CD4-positive, alpha-beta T cell (primary cell): Measurements from ENCODE around the gene RMRP. TPM values are rescaled to one million over a fixed set of nuclear protein-coding genes. Genes with fewer than 3 reads are reported as not detected.

Experiments used
- ATAC-seq: fragments of 200-7000 bp; cut with Tn5 transposase; one replicate; pipeline ENCODE4 v1.10.0; 2022; ENCODE audit warnings: mild to moderate bottlenecking; ENCODE audit not compliant: poor library complexity
- CTCF ChIA-PET: fragments of 350-600 bp; sonication (Branson Sonifier 250); formaldehyde crosslinking; loops from one replicate; lab custom pipeline; 2021; ENCODE audit warnings: antibody characterized with exemption, inconsistent platforms; lab: Charles Lee
- POLR2A ChIA-PET: fragments of 350-600 bp; sonication (Branson Sonifier 250); formaldehyde crosslinking; loops from one replicate; lab custom pipeline; 2021; ENCODE audit warnings: antibody characterized with exemption, inconsistent platforms; lab: Charles Lee
- DNase-seq, 14 experiments: peaks; one replicate each; pipeline ENCODE4 v3.0.0-alpha.2; 2013 to 2020; ENCODE audit warnings: mixed read lengths in 2 of 14
- H3K27ac ChIP-seq, 2 donors: one replicate each; pipeline versions ENCODE4 v1.5.1 to v1.7.0; 2013; ENCODE audit warnings: low read length in 2 of 2, low read depth in 1 of 2, mild to moderate bottlenecking in 1 of 2
- H3K27me3 ChIP-seq, 2 experiments: 1 replicate in 1 of 2; 2 replicates in 1 of 2; pipeline versions ENCODE4 v1.6.1 to v1.7.0; 2013; ENCODE audit warnings: low read length in 2 of 2, control low read depth in 1 of 2, mild to moderate bottlenecking in 1 of 2, moderate library complexity in 1 of 2; ENCODE audit not compliant: insufficient read depth in 2 of 2, control insufficient read depth in 1 of 2
- H3K36me3 ChIP-seq: one replicate; pipeline ENCODE4 v1.6.1; 2013; ENCODE audit warnings: low read length, control low read depth; ENCODE audit not compliant: insufficient read depth
- H3K4me1 ChIP-seq: one replicate; pipeline ENCODE4 v1.6.1; 2013; ENCODE audit warnings: low read length, control low read depth; ENCODE audit not compliant: insufficient read depth
- H3K4me3 ChIP-seq: one replicate; pipeline ENCODE4 v1.5.1; 2013; ENCODE audit warnings: mild to moderate bottlenecking, low read length, moderate library complexity
- H3K9me3 ChIP-seq, 2 experiments: 1 replicate in 1 of 2; 2 replicates in 1 of 2; pipeline versions ENCODE4 v1.6.1 to v1.7.0; 2013; ENCODE audit warnings: low read length in 2 of 2, mild to moderate bottlenecking in 2 of 2, control low read depth in 1 of 2, moderate library complexity in 1 of 2; ENCODE audit not compliant: control insufficient read depth in 1 of 2, insufficient read depth in 1 of 2
- H3K27ac Mint-ChIP-seq: one replicate; pipeline ENCODE4 v1.8.0; 2020; ENCODE audit warnings: mixed read lengths
- H3K27me3 Mint-ChIP-seq: one replicate; pipeline ENCODE4 v1.8.0; 2021; ENCODE audit warnings: mixed read lengths
- H3K36me3 Mint-ChIP-seq: one replicate; pipeline ENCODE4 v1.8.0; 2021; ENCODE audit warnings: low read depth, mixed read lengths
- H3K4me1 Mint-ChIP-seq: one replicate; pipeline ENCODE4 v1.8.0; 2021; ENCODE audit warnings: low read depth, mixed read lengths
- H3K4me3 Mint-ChIP-seq: one replicate; pipeline ENCODE4 v1.8.0; 2020; ENCODE audit warnings: mild to moderate bottlenecking, mixed read lengths
- H3K9me3 Mint-ChIP-seq: one replicate; pipeline ENCODE4 v1.8.0; 2020; ENCODE audit warnings: mixed read lengths
- intact Hi-C, 2 experiments: fragments of 100-400 bp; cut with DNase I in 1 of 2; cut with micrococcal nuclease in 1 of 2; formaldehyde crosslinking; loops; one replicate each; pipeline versions ENCODE4 v1.15.1 to v1.9.0; 2023 to 2025; cut with DNase I, micrococcal nuclease
- total RNA-seq, 174 experiments: library from RNA in 2 of 174; stranded (reverse) in 2 of 174; gene quantifications; one replicate each; pipeline ENCODE4 v1.2.3 and lab custom pipeline; 2021 to 2026
- TF ChIP-seq, protein P1 (sequence below): fragments of 200-600 bp; IDR thresholded peaks from one replicate; pipeline ENCODE4 v1.8.0; 2022; ENCODE audit warnings: antibody characterized with exemption, mild to moderate bottlenecking

Gene RMRP
- total RNA-seq, 2 experiments from 2014 or later: 14,857 to 24,615 TPM

DNA sequence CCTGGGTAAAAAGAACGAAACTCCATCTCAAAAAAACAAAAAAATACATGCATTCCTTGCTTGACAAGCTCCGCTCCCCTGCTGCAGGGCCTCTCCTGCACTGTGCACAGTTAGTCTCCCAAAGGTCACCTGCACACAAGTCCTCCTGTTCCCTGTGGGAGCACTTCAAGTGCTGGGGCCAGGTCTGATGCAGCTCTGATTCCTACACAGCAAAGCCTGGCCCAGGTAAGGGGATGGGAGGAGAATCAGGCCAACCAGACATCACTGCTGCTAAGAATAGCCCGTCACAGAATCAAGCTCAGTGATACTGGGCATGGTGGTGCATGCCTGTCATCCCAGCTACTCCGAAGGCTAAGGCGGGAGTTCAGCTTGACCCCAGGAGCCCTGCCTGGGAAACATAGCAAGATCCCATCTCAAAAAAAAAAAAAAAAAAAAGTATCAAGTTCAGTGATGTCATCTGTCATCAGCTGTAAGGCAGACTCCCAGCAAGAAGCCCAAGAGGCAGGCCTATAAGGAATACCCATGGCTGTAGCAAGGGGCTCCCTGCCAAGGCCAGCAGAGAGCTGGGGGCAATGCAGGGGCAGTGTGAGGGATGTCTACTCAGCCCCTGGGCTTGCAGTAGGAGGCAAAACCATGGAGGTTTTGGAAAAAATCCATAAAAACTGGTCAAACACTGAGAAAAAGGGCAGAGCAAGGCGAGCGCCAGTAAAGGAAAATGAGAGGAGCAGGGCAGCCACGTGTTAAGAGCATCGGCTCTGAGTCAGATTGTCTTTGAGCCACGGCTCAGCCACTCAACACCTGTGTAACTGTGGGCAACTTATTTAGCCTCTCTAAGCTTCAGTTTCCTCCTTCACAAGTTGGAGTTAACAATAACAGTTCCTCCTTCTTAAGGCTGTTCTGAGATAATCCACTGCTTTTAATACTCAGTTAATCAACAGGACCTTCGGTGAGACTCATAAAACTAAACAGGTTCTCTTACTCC is 28.7 kb upstream of the RMRP start:
- no peaks in the 10 kb centered on the region for H3K36me3 Mint-ChIP-seq
- Histone ChIP-seq H3K4me3 (no peak overlapping the region), H3K27ac (no peak overlapping the region), H3K4me1 (peaks cover 23% of the 10 kb centered on the region), H3K27me3 (no peaks in the 10 kb centered on the region), H3K9me3 (no peaks in the 10 kb centered on the region), H3K36me3 (no peaks in the 10 kb centered on the region)
- H3K27me3 Mint-ChIP-seq: no peaks in the 10 kb centered on the region
- H3K4me1 Mint-ChIP-seq: peaks cover 22% of the 10 kb centered on the region
- H3K9me3 Mint-ChIP-seq: no peaks in the 10 kb centered on the region
- ChIA-PET POLR2A (interaction anchor here (2.0 kb wide), 1 partner anchor 10 kb away, joined by 5 read pairs; no protein-coding TSS in a partner anchor), CTCF (interaction anchor here (1.8 to 3.5 kb wide), 2 partner anchors 10 to 11 kb away, joined by 14 to 17 read pairs; no protein-coding TSS in a partner anchor)
- no peak overlapping the region for H3K27ac Mint-ChIP-seq
- DNase-seq (no peak), ATAC-seq (no peak)
- intact Hi-C loops: no loop called here
- no peak overlapping the region for H3K4me3 Mint-ChIP-seq
- TF ChIP-seq, protein P1, sequence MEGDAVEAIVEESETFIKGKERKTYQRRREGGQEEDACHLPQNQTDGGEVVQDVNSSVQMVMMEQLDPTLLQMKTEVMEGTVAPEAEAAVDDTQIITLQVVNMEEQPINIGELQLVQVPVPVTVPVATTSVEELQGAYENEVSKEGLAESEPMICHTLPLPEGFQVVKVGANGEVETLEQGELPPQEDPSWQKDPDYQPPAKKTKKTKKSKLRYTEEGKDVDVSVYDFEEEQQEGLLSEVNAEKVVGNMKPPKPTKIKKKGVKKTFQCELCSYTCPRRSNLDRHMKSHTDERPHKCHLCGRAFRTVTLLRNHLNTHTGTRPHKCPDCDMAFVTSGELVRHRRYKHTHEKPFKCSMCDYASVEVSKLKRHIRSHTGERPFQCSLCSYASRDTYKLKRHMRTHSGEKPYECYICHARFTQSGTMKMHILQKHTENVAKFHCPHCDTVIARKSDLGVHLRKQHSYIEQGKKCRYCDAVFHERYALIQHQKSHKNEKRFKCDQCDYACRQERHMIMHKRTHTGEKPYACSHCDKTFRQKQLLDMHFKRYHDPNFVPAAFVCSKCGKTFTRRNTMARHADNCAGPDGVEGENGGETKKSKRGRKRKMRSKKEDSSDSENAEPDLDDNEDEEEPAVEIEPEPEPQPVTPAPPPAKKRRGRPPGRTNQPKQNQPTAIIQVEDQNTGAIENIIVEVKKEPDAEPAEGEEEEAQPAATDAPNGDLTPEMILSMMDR: no peak

DNA sequence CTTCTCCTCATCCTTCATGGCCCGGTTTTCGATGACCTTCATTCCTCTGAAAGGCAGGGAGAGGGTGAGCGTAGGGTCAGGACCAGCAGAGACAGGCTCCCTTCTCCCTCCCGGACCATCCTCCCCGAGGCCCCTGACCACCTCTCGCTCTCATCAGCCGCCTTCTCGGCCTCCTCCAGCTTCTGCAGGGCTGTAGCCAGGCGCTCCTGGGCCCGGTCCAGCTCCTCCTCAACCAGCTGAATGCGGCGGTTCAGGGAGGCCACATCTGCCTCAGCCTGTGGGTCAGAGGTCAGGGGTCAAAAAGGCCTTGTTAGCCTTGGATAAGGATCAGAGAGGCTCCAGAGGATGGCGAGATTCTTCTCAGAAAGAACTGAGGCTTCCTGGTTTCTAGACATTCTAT is 27.7 kb upstream of the RMRP start:
- H3K4me3 Mint-ChIP-seq: no peak overlapping the region
- no peaks in the 10 kb centered on the region for H3K36me3 Mint-ChIP-seq
- Histone ChIP-seq H3K9me3 (no peaks in the 10 kb centered on the region), H3K4me3 (no peak overlapping the region), H3K27me3 (no peaks in the 10 kb centered on the region), H3K4me1 (peaks cover 17% of the 10 kb centered on the region), H3K27ac (no peak overlapping the region), H3K36me3 (no peaks in the 10 kb centered on the region)
- intact Hi-C loops: loop anchor here in 1 of 2 experiments (2.0 kb wide), 1 partner anchor 17 kb away; no protein-coding TSS in a partner anchor
- H3K4me1 Mint-ChIP-seq: peaks cover 13% of the 10 kb centered on the region
- TF ChIP-seq, protein P1: no peak
- ChIA-PET CTCF (interaction anchor here (3.5 kb wide), 1 partner anchor 11 kb away, joined by 17 read pairs; no protein-coding TSS in a partner anchor), POLR2A (interaction anchor here (2.0 kb wide), 1 partner anchor 11 kb away, joined by 5 read pairs; no protein-coding TSS in a partner anchor)
- ATAC-seq: no peak
- no peak for DNase-seq
- H3K9me3 Mint-ChIP-seq: no peaks in the 10 kb centered on the region
- no peak overlapping the region for H3K27ac Mint-ChIP-seq
- no peaks in the 10 kb centered on the region for H3K27me3 Mint-ChIP-seq

DNA sequence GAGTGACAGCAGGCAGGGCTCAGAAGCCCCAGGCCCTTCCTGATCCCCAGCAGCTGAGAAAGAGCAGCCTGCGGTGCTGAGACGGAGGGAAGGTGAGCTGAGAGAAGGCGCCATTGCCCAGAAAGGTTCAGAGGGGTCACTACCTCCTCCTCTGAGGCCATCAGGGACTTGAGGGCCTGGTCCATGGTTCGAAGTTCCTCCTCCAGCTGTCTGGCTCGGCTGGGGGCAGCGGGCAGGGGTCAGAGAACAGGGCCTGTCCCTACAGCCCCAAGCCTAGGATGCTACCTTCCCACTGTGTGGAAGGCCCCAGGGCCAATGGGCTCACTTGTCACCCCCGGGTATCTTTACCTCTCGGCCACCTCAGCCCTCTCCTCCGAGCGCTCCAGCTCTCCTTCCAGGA is 27.1 kb upstream of the RMRP start:
- no peak overlapping the region for H3K4me3 ChIP-seq
- no peaks in the 10 kb centered on the region for H3K9me3 ChIP-seq
- no peak for ATAC-seq
- H3K27ac ChIP-seq: no peak overlapping the region
- ChIA-PET CTCF (interaction anchor here (3.5 kb wide), 1 partner anchor 12 kb away, joined by 17 read pairs; no protein-coding TSS in a partner anchor), POLR2A (interaction anchor here (2.0 kb wide), 1 partner anchor 12 kb away, joined by 5 read pairs; no protein-coding TSS in a partner anchor)
- intact Hi-C loops: loop anchor here in 1 of 2 experiments (2.0 kb wide), 1 partner anchor 16 kb away; no protein-coding TSS in a partner anchor
- TF ChIP-seq, protein P1: no peak
- H3K27me3 Mint-ChIP-seq: no peaks in the 10 kb centered on the region
- no peaks in the 10 kb centered on the region for H3K9me3 Mint-ChIP-seq
- H3K36me3 ChIP-seq: no peaks in the 10 kb centered on the region
- H3K27me3 ChIP-seq: no peaks in the 10 kb centered on the region
- no peak for DNase-seq
- no peaks in the 10 kb centered on the region for H3K36me3 Mint-ChIP-seq
- H3K27ac Mint-ChIP-seq: no peak overlapping the region
- H3K4me3 Mint-ChIP-seq: no peak overlapping the region
- peaks cover 12% of the 10 kb centered on the region for H3K4me1 ChIP-seq
- peaks cover 13% of the 10 kb centered on the region for H3K4me1 Mint-ChIP-seq
